ENCODE data around the gene GATD1.

GATD1 gene

GRCh38 chr11:769887-770641 is 7.2 kb downstream of the GATD1 start:
- Histone ChIP-seq H4K20me1 (ENCODE audit: insufficient read depth) (no peaks in the 10 kb centered on the region), H2AFZ (ENCODE audit: low read depth) (no peak overlapping the region), H3K27me3 (ENCODE audit: insufficient read depth, low read depth) (no peaks in the 10 kb centered on the region), H3K4me2 (no peak overlapping the region), H3K9ac (no peak overlapping the region), H3K36me3 (ENCODE audit: insufficient read depth) (0 out of 2 replicates have a peak, but pooled peaks cover 4% of the 10 kb centered on the region), H3K79me2 (ENCODE audit: insufficient read depth, low read depth) (peaks cover 24% of the 10 kb centered on the region; the same call in 1 of the 2 replicates), H3K27ac (no peak overlapping the region), H3K4me3 (IDR thresholded peaks at IDR 0.05; ENCODE audit: insufficient read depth, low read depth, low read length) (no peak overlapping the region), H3K4me1 (ENCODE audit: low read depth, poor library complexity, severe bottlenecking) (no peaks in the 10 kb centered on the region)
- TF ChIP-seq CTCF (conservative IDR thresholded peaks at IDR 0.05; ENCODE audit: low read depth, low read length), result no peak

DNA sequence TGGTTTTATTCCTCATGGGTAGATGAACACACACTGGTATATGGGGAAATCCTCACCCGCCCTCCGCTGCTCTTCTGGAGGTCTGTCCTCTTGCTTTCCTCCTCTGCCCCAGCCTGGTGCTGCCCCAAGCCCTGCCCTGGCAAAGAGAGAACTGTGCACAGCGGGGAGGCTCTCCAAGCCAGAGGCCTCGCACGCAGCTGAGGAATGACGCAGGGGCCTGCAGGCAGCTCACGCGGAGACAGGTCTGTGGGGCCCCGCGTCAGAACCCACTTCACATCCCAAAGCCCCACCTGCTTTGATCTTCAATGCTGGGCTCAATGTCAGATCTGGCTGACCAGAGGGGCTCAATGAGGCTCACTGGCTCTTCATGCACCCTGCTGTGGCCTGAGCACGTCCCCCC is 10.0 kb downstream of the GATD1 start:
- Histone ChIP-seq H4K20me1 (ENCODE audit: insufficient read depth) (no peaks in the 10 kb centered on the region), H3K27me3 (ENCODE audit: insufficient read depth, low read depth) (no peaks in the 10 kb centered on the region), H3K27ac (no peak overlapping the region), H3K4me3 (IDR thresholded peaks at IDR 0.05; ENCODE audit: insufficient read depth, low read depth, low read length) (no peak overlapping the region), H3K4me1 (ENCODE audit: low read depth, poor library complexity, severe bottlenecking) (peaks cover 8% of the 10 kb centered on the region), H3K4me2 (no peak overlapping the region), H2AFZ (ENCODE audit: low read depth) (no peak overlapping the region), H3K36me3 (ENCODE audit: insufficient read depth) (0 out of 2 replicates have a peak, but pooled peaks cover 4% of the 10 kb centered on the region), H3K79me2 (ENCODE audit: insufficient read depth, low read depth) (no peaks in the 10 kb centered on the region; the same call in 1 of the 2 replicates), H3K9ac (no peak overlapping the region)
- TF ChIP-seq CTCF (conservative IDR thresholded peaks at IDR 0.05; ENCODE audit: low read depth, low read length), result no peak

- no peaks in the 10 kb centered on the region for H4K20me1 ChIP-seq (ENCODE audit: insufficient read depth)
- no peak overlapping the region for H3K4me2 ChIP-seq
Measured at GRCh38 chr11:766936-767210, 10.4 kb downstream of the GATD1 start.

GRCh38 chr11:766106-766935 is 11.0 kb downstream of the GATD1 start:
- no peak for TF ChIP-seq CTCF (conservative IDR thresholded peaks at IDR 0.05; ENCODE audit: low read depth, low read length)
- Histone ChIP-seq H3K27me3 (ENCODE audit: insufficient read depth, low read depth) (no peaks in the 10 kb centered on the region), H3K79me2 (ENCODE audit: insufficient read depth, low read depth) (no peaks in the 10 kb centered on the region; the same call in 1 of the 2 replicates), H2AFZ (ENCODE audit: low read depth) (no peak overlapping the region), H3K36me3 (ENCODE audit: insufficient read depth) (peaks cover 4% of the 10 kb centered on the region; the same call in 1 of the 2 replicates), H3K4me1 (ENCODE audit: low read depth, poor library complexity, severe bottlenecking) (peaks cover 14% of the 10 kb centered on the region), H3K4me2 (no peak overlapping the region), H3K27ac (no peak overlapping the region), H3K4me3 (IDR thresholded peaks at IDR 0.05; ENCODE audit: insufficient read depth, low read depth, low read length) (no peak overlapping the region), H4K20me1 (ENCODE audit: insufficient read depth) (no peaks in the 10 kb centered on the region), H3K9ac (no peak overlapping the region)

More at GRCh38 chr11:766936-767210, 10.4 kb downstream of the GATD1 start:
- Histone ChIP-seq H3K36me3 (ENCODE audit: insufficient read depth) (peaks cover 4% of the 10 kb centered on the region; the same call in 1 of the 2 replicates), H3K27me3 (ENCODE audit: insufficient read depth, low read depth) (no peaks in the 10 kb centered on the region), H3K4me3 (IDR thresholded peaks at IDR 0.05; ENCODE audit: insufficient read depth, low read depth, low read length) (no peak overlapping the region), H3K9ac (no peak overlapping the region), H3K79me2 (ENCODE audit: insufficient read depth, low read depth) (no peaks in the 10 kb centered on the region; the same call in 1 of the 2 replicates), H3K4me1 (ENCODE audit: low read depth, poor library complexity, severe bottlenecking) (peaks cover 12% of the 10 kb centered on the region), H3K27ac (no peak overlapping the region), H2AFZ (ENCODE audit: low read depth) (no peak overlapping the region)
- no peak for TF ChIP-seq CTCF (conservative IDR thresholded peaks at IDR 0.05; ENCODE audit: low read depth, low read length)
